Epidermal melanocyte (primary cell): ENCODE measurements around the gene LSM7.
A peak's percentile ranks its signal among the peaks of the same experiment; 100 is the strongest.
"Not testable (repeated sequence)": the region's sequence is repeated elsewhere in the genome, so short reads cannot be mapped to it uniquely, and the experiment has no call there.

Experiments
- DNase-seq: peaks from one replicate; pipeline ENCODE4 v3.0.0; 2011; ENCODE audit warnings: low spot score; ENCODE audit not compliant: insufficient read length

LSM7 gene

GRCh38 chr19:2355168-2356035 lies 27.0 kb upstream of the LSM7 start:
- DNase-seq = peak; percentile 49

- no peak for DNase-seq
Measured at GRCh38 chr19:2354670-2355069, 26.3 kb upstream of the LSM7 start.

- DNase-seq = no peak
Measured at GRCh38 chr19:2353887-2354592, 25.7 kb upstream of the LSM7 start.

- no peak for DNase-seq
Measured at GRCh38 chr19:2353159-2353886, 24.9 kb upstream of the LSM7 start.

- DNase-seq = no peak
Measured at GRCh38 chr19:2352121-2352520, 23.7 kb upstream of the LSM7 start.

- DNase-seq = no peak
Measured at GRCh38 chr19:2351591-2351990, 23.2 kb upstream of the LSM7 start.

- no peak for DNase-seq
Measured at GRCh38 chr19:2350656-2351055, 22.3 kb upstream of the LSM7 start.

GRCh38 chr19:2349818-2350217 lies 21.4 kb upstream of the LSM7 start:
- not testable (repeated sequence) for DNase-seq

- DNase-seq = no peak
Measured at GRCh38 chr19:2345794-2346663, 17.6 kb upstream of the LSM7 start.

- DNase-seq = no peak
Measured at GRCh38 chr19:2345076-2345475, 16.7 kb upstream of the LSM7 start.

GRCh38 chr19:2344381-2344870 lies 16.0 kb upstream of the LSM7 start:
- DNase-seq = no peak

GRCh38 chr19:2343289-2343982 lies 15.1 kb upstream of the LSM7 start:
- DNase-seq = no peak

GRCh38 chr19:2342656-2343288 lies 14.4 kb upstream of the LSM7 start:
- DNase-seq = no peak

GRCh38 chr19:2341982-2342381 lies 13.6 kb upstream of the LSM7 start:
- no peak for DNase-seq

GRCh38 chr19:2341244-2341751 lies 12.9 kb upstream of the LSM7 start:
- no peak for DNase-seq

- no peak for DNase-seq
Measured at GRCh38 chr19:2340496-2341243, 12.3 kb upstream of the LSM7 start.

- DNase-seq = no peak
Measured at GRCh38 chr19:2339644-2340310, 11.4 kb upstream of the LSM7 start.
